PC-9 (cell line): Measurements from ENCODE around the gene WDR38. TPM values are rescaled to one million over a fixed set of nuclear protein-coding genes. Genes with fewer than 3 reads are reported as not detected.
A peak's percentile ranks its signal among the peaks of the same experiment; 100 is the strongest.

ENCODE experiments used
- BruUV-seq: library from RNA; stranded (reverse); fragments of 400-500 nt; replicated peaks from 2 replicates; lab custom pipeline; 2021; lab: Mats Ljungman, UMichigan
- CTCF ChIA-PET: fragments of 300-600 bp; sonication (Branson Sonifier 250); formaldehyde crosslinking; loops from one replicate; lab custom pipeline; 2022; ENCODE audit warnings: antibody characterized with exemption; lab: Charles Lee
- POLR2A ChIA-PET: fragments of 300-600 bp; sonication (Branson Sonifier 250); formaldehyde crosslinking; loops from one replicate; lab custom pipeline; 2022; ENCODE audit warnings: antibody characterized with exemption; ENCODE audit not compliant: unreplicated experiment; lab: Charles Lee
- DNase-seq, 2 experiments: peaks; one replicate each; pipeline versions ENCODE4 v3.0.0 to v3.0.0-alpha.2; 2015 to 2022; ENCODE audit warnings: mixed read lengths in 1 of 2
- H2AFZ ChIP-seq: fragments of 200-600 bp; sonication (generic); 2 replicates; pipeline ENCODE4 v1.8.1; 2017; ENCODE audit warnings: antibody characterized with exemption
- H3F3A ChIP-seq: fragments of 200-600 bp; sonication (generic); 2 replicates; pipeline ENCODE4 v1.8.1; 2017; ENCODE audit warnings: antibody characterized with exemption, mild to moderate bottlenecking, low read depth; ENCODE audit not compliant: insufficient read depth
- H3K27ac ChIP-seq: fragments of 200-600 bp; sonication (generic); 2 replicates; pipeline ENCODE4 v1.6.1; 2016; ENCODE audit warnings: mixed run types
- H3K27me3 ChIP-seq: fragments of 200-600 bp; sonication (generic); 2 replicates; pipeline ENCODE4 v1.6.1; 2016; ENCODE audit warnings: low read depth, mixed run types; ENCODE audit not compliant: insufficient read depth
- H3K36me3 ChIP-seq: fragments of 200-600 bp; sonication (generic); 2 replicates; pipeline ENCODE4 v1.6.1; 2016; ENCODE audit warnings: low read depth, mixed run types
- H3K4me1 ChIP-seq: fragments of 200-600 bp; sonication (generic); replicated peaks from 2 replicates; pipeline ENCODE4 v1.6.1; 2016; ENCODE audit warnings: mixed run types; ENCODE audit not compliant: insufficient read depth
- H3K4me2 ChIP-seq: fragments of 200-600 bp; sonication (generic); 2 replicates; pipeline ENCODE4 v1.6.1; 2017; ENCODE audit warnings: mixed run types
- H3K4me3 ChIP-seq: fragments of 200-600 bp; sonication (generic); 2 replicates; pipeline ENCODE4 v1.6.1; 2016; ENCODE audit warnings: mixed run types
- H3K79me2 ChIP-seq: fragments of 200-600 bp; sonication (generic); 2 replicates; pipeline ENCODE4 v1.6.1; 2017; ENCODE audit warnings: low read depth, mixed run types
- H3K9me2 ChIP-seq: fragments of 200-600 bp; sonication (generic); 2 replicates; pipeline ENCODE4 v1.8.1; 2017; ENCODE audit warnings: mild to moderate bottlenecking; ENCODE audit not compliant: insufficient read depth
- H3K9me3 ChIP-seq: fragments of 200-600 bp; sonication (generic); 2 replicates; pipeline ENCODE4 v1.8.1; 2016; ENCODE audit warnings: low read depth; ENCODE audit not compliant: insufficient read depth
- H4K20me1 ChIP-seq: fragments of 200-600 bp; sonication (generic); 2 replicates; pipeline ENCODE4 v1.8.1; 2017; ENCODE audit not compliant: insufficient read depth
- EZH2 ChIP-seq: fragments of 200-600 bp; sonication (generic); IDR thresholded peaks from 2 replicates; pipeline ENCODE4 v1.8.0; 2017; ENCODE audit warnings: antibody characterized with exemption, low read depth
- intact Hi-C: fragments of 100-400 bp; cut with micrococcal nuclease; formaldehyde crosslinking; loops from one replicate; pipeline ENCODE4 v1.10.0; 2022; ENCODE audit not compliant: unreplicated experiment
- total RNA-seq: library from RNA; stranded (reverse); gene quantifications from 2 replicates; pipeline ENCODE4 v1.2.3, GENCODE V29; 2021
- TF ChIP-seq, protein P1 (sequence below): fragments of 200-600 bp; sonication (generic); conservative IDR thresholded peaks from 2 replicates; pipeline ENCODE4 v1.6.1; 2017; ENCODE audit warnings: mixed run types, antibody characterized with exemption, mild to moderate bottlenecking, moderate library complexity

The WDR38 gene
- total RNA-seq, 1 experiment from 2014 or later = not detected

DNA sequence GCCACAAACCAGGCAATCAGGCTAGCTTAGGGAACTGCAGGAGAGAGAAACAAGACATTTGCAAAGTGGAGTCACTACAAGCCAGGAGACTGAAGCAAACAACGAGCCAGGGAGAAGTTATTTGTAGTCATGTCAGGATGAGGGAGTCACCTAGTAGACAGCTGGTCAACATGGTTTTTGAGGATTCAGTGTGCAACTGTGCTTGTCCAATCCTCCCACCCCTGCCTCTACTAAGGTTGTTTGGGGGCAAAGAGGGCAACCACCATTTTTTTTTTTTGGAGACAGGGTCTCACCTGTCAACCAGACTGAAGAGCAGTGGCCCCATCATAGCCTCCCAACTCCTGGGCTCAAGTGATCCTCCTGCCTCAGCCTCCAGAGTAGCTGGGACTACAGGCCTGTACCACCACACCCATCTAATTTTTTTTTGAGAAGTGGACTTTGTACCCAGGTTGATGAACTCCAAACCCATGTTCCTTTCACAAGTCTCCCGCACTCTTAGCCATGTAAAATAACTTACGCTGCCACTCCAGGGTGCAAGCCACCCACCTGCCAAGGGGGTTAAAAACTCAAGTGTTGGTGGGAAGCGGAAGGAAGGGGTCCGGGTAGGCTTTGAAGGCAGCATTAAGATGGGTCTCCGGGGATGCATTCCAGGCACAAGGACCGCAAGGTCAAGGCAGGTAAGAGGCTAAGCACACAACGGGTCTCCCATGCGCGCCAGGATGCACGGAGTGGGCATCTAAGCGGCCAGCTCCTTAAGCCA is 7.5 kb downstream of the WDR38 start:
- TF ChIP-seq EZH2 = no peak
- TF ChIP-seq, protein P1, sequence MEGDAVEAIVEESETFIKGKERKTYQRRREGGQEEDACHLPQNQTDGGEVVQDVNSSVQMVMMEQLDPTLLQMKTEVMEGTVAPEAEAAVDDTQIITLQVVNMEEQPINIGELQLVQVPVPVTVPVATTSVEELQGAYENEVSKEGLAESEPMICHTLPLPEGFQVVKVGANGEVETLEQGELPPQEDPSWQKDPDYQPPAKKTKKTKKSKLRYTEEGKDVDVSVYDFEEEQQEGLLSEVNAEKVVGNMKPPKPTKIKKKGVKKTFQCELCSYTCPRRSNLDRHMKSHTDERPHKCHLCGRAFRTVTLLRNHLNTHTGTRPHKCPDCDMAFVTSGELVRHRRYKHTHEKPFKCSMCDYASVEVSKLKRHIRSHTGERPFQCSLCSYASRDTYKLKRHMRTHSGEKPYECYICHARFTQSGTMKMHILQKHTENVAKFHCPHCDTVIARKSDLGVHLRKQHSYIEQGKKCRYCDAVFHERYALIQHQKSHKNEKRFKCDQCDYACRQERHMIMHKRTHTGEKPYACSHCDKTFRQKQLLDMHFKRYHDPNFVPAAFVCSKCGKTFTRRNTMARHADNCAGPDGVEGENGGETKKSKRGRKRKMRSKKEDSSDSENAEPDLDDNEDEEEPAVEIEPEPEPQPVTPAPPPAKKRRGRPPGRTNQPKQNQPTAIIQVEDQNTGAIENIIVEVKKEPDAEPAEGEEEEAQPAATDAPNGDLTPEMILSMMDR = no peak
- peak overlapping the region; percentile 93 for H3K27ac ChIP-seq
- intact Hi-C loops = loop anchor here (5.0 kb wide), 1 partner anchor 203 kb away; no protein-coding TSS in a partner anchor
- peaks cover 35% of the 10 kb centered on the region for H3K36me3 ChIP-seq
- no peaks in the 10 kb centered on the region for H3K9me3 ChIP-seq
- H3K4me2 ChIP-seq = peak overlapping the region; percentile 97
- H4K20me1 ChIP-seq = peaks cover 53% of the 10 kb centered on the region
- H3K4me3 ChIP-seq = peak overlapping the region; percentile 97
- peaks cover 34% of the 10 kb centered on the region for H3K79me2 ChIP-seq
- POLR2A ChIA-PET = interaction anchor here (0.5 to 0.7 kb wide), 2 partner anchors 65 to 206 kb away, joined by 5 to 13 read pairs; no protein-coding TSS in a partner anchor
- H3F3A ChIP-seq = peaks cover 80% of the 10 kb centered on the region
- H3K9me2 ChIP-seq = no peaks in the 10 kb centered on the region
- H3K4me1 ChIP-seq = peaks cover 44% of the 10 kb centered on the region
- no peak overlapping the region for H2AFZ ChIP-seq
- BruUV-seq = TSS peak; percentile 39
- CTCF ChIA-PET = interaction anchor here (0.7 to 0.8 kb wide), 4 partner anchors 8 to 516 kb away, joined by 3 to 13 read pairs (median 4); no protein-coding TSS in a partner anchor
- H3K27me3 ChIP-seq = no peaks in the 10 kb centered on the region
- no peak for DNase-seq

DNA sequence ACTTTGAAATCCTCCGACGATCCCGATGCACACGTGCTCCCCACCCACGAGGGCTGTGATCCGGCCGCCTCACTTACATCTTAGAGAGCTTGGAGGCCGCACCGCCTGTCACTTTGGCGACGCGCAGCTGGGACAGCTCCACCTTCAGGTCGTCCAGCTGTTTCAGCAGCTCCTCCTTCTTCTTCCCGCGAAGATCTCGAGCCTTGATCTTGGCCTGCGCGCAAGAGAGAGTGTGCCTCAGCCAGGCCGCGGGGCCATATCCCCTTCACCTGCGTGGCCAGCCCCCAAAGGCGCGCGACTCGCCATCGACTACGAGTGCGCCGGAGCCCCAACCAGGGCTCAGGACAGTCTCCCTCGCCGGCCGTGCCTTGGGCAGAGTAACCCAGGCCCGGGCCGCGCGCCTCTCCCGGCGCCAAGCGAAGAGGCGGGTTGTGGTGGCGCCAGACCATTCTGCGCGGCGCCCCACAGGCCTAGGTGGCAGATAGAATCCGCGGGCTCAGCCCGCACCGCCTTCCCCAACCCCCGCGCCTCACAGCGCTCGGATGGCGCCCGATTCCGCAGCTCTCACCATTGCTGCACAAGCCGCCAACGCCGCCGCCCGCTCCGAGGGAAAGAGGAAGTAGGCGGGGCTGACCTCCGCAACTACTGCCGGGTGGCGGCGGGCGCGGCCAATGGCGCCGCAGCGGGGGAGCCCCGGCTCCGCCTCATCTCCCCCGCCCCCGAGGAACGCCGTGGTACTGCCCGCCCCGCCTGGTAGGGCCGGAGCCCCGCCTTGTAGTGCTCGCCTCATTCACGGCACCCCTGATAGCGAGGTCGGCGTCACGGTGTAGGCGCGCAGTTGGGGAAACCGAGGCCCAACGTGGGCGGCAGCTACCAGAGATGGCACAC is 8.3 kb downstream of the WDR38 start, which contains the start of the genes ARPC5L and RPL35:
TSS of gene ARPC5L (plus strand) at position 789 of the 888 bp plus-strand sequence. CDS start 7,161 bp downstream, outside the sequence.
TSS of gene RPL35 (minus strand) at position 616 of the 888 bp plus-strand sequence. CDS start at position 571, 45 bp downstream.
- Histone ChIP-seq H3F3A (peaks cover 75% of the 10 kb centered on the region), H3K4me1 (peaks cover 44% of the 10 kb centered on the region), H3K27ac (peak within 1 kb of the TSS; percentile 93), H3K36me3 (peaks cover 35% of the 10 kb centered on the region), H3K9me3 (no peaks in the 10 kb centered on the region), H3K4me2 (peak within 1 kb of the TSS; percentile 97), H2AFZ (peak within 1 kb of the TSS; percentile 91), H3K79me2 (peaks cover 34% of the 10 kb centered on the region), H3K9me2 (no peaks in the 10 kb centered on the region), H4K20me1 (peaks cover 46% of the 10 kb centered on the region), H3K4me3 (peak within 1 kb of the TSS; percentile 97), H3K27me3 (no peaks in the 10 kb centered on the region)
- CTCF ChIA-PET = interaction anchor here (0.6 to 1.8 kb wide), 7 partner anchors 9 to 515 kb away, joined by 3 to 7 read pairs (median 3); partner anchors contain the start of gene WDR38
- BruUV-seq = no TSS peak
- POLR2A ChIA-PET = interaction anchor here (0.5 to 1.0 kb wide), 6 partner anchors 11 to 83 kb away, joined by 3 to 23 read pairs (median 4); no protein-coding TSS in a partner anchor
- TF ChIP-seq EZH2 = no peak
- TF ChIP-seq, protein P1 = no peak; the same call in 1 of the 2 replicates
- peak; percentile 79 to 96 for DNase-seq
- intact Hi-C loops = loop anchor here (1.0 to 5.0 kb wide), 3 partner anchors 9 to 282 kb away; partner anchors contain the start of gene SCAI
